NCI-H146 treated with DMSO at 0.1 percent for 48 hours (cell line): ENCODE results near the gene TRABD.
A peak's percentile ranks its signal among the peaks of the same experiment; 100 is the strongest.
"Not testable (repeated sequence)": the region's sequence is repeated elsewhere in the genome, so short reads cannot be mapped to it uniquely, and the experiment has no call there.

Experiments used
- DNase-seq: peaks from one replicate; lab custom pipeline; 2025; ENCODE audit not compliant: unreplicated experiment; lab: John Stamatoyannopoulos, UW

TRABD gene

GRCh38 chr22:50185375-50186087 is at the start of gene TRABD:
TRABD (plus strand) TSS chr22:50185913; CDS start chr22:50193061, 7,148 bp downstream.
- DNase-seq: peak; percentile 42

- no peak for DNase-seq
These were observed 49.1 kb upstream of the TRABD start for GRCh38 chr22:50136581-50137015.

- DNase-seq: not testable (repeated sequence)
These were observed 48.4 kb upstream of the TRABD start for GRCh38 chr22:50137277-50137676.

- no peak for DNase-seq
These were observed 47.7 kb upstream of the TRABD start for GRCh38 chr22:50138041-50138440.

GRCh38 chr22:50138988-50139387 is 46.7 kb upstream of the TRABD start:
- no peak for DNase-seq

GRCh38 chr22:50139843-50140415 is 45.8 kb upstream of the TRABD start:
- peak; percentile 41 for DNase-seq

- no peak for DNase-seq
These were observed 45.1 kb upstream of the TRABD start for GRCh38 chr22:50140615-50141014.

GRCh38 chr22:50141462-50141861 is 44.3 kb upstream of the TRABD start:
- DNase-seq: no peak

GRCh38 chr22:50141891-50142363 is 43.8 kb upstream of the TRABD start:
- DNase-seq: no peak

- no peak for DNase-seq
These were observed 42.6 kb upstream of the TRABD start for GRCh38 chr22:50143096-50143495.

- DNase-seq: no peak
These were observed 41.6 kb upstream of the TRABD start for GRCh38 chr22:50144005-50144614.

GRCh38 chr22:50145721-50146438 is 39.8 kb upstream of the TRABD start:
- DNase-seq: no peak

GRCh38 chr22:50146439-50147238 is 39.1 kb upstream of the TRABD start:
- DNase-seq: no peak

GRCh38 chr22:50147258-50148165 is 38.2 kb upstream of the TRABD start:
- not testable (repeated sequence) for DNase-seq

- DNase-seq: no peak
These were observed 37.6 kb upstream of the TRABD start for GRCh38 chr22:50148166-50148500.

- DNase-seq: peak; percentile 56
These were observed 36.6 kb upstream of the TRABD start for GRCh38 chr22:50148991-50149721.

GRCh38 chr22:50150161-50151129 is 35.3 kb upstream of the TRABD start:
- DNase-seq: no peak
